ENCODE measurements around the gene IP6K2.
"Not testable (repeated sequence)": the region's sequence is repeated elsewhere in the genome, so short reads cannot be mapped to it uniquely, and the experiment has no call there.

Gene IP6K2, protein sequence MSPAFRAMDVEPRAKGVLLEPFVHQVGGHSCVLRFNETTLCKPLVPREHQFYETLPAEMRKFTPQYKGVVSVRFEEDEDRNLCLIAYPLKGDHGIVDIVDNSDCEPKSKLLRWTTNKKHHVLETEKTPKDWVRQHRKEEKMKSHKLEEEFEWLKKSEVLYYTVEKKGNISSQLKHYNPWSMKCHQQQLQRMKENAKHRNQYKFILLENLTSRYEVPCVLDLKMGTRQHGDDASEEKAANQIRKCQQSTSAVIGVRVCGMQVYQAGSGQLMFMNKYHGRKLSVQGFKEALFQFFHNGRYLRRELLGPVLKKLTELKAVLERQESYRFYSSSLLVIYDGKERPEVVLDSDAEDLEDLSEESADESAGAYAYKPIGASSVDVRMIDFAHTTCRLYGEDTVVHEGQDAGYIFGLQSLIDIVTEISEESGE

DNA sequence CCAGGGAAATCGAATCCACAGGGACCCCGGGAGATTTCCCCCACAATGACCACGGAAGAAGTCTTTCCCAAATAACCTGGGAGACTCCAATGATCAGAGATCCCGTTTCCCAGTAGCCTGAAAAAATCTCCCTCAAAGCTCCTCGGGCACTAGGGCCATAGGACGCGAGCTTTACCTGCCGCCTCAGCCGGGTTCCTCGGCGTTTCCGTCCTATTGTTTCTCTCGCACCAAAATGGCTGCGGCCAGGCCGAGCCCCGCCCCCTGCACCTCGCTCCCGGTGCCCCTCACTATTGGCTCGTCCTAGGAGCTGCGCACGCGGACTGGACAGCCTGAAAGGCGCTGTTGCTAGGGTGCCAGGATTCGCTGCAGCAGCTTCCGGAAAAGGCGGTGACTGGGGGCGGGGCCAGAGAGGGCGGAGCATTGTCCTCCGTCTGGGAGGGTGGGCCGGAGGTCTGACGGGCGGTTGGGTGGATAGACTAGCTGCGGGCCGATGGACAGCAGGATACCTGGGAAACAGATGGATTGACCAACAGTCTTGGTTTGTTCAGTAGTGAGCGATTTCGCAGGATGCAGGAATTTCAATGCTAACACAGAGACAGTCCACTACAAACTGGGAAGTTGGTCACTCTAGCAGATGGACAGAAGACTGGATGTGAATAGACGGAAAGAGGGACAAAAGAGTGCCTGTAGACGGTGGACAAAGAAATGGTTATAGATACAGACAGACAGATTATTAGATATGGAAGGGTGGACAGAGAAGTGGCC, at the start of gene IP6K2:
Gene IP6K2, minus strand, starts transcription at position 240 of the 765 bp plus-strand sequence. CDS start 21,930 bp downstream, outside the sequence.
- peak; percentile 98 for DNase-seq

DNA sequence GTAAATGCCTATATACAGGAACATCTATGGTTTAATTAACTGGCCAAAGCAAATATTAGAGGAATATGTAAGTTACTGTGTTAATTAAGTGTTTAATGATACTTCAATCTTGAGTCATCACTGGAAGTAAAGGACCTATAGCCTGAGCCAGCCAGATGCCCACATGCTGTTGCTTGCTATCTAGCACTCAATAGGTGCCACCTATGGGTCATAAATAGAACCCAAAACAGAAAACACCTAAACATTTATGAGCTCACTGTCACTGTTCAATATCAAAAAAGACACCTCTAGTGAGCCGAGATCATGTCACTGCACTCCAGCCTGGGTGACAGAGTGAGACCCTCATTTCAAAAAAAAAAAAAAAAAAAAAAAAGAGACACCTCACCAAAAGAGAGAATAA, 48.4 kb upstream of the IP6K2 start:
- peak; percentile 15 for DNase-seq

DNA sequence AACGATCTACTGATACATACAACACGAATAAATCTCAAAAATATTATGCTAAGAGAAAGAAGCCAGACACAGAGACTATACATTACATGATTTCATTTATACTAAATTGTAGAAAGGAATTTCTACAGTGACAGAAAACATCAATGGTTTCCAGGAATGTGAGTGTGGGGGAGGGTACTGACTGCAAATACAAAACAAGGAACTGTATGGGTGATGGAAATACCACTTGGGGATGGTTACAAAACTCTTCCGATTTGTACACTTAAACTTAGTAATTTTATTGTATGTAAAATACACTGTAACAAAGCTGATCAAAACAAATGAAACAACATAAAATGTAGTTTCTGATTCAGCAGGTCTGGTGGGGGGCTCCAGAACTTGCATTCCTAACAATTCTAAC, 45.8 kb upstream of the IP6K2 start:
- DNase-seq: no peak

DNA sequence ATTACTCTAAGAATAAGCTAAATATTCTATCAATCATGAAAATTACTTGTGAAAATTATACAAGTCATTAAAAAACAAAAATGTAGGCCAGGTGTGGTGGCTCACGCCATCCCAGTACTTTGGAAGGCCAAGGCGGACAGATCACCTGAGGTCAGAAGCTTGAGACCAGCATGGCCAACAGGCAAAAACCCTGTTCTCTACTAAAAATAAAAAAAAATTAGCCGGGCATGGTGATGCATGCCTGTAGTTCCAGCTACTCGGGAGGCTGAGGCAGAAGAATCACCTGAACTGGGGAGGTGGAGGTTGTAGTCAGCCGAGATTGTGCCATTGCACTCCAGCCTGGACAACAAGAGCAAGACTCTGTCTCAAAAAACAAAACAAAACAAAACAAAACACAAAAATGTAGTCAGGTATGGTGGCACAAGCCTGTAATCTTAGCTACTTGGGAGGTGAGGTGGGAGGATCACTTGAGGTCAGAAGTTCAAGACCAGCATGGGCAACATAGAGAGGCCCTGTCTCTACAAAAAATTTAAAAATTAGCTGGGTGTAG, 43.0 kb upstream of the IP6K2 start:
- not testable (repeated sequence) for DNase-seq

DNA sequence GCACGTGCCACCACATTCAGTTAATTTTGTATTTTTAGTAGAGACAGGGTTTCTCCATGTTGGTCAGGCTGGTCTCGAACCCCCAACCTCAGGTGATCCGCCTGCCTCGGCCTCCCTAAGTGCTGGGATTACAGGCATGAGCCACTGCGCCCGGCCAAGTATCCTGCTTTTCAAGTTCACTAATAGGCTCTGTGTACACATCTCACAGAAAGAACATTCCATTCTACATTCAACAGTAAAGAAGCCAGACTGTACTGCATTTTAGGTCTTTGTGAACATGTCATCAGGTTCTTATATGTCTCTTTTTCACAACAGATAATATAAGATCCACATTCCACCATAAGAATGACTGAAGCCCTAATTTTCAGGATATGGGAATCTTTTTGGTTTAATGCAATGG, 42.5 kb upstream of the IP6K2 start:
- not testable (repeated sequence) for DNase-seq

DNA sequence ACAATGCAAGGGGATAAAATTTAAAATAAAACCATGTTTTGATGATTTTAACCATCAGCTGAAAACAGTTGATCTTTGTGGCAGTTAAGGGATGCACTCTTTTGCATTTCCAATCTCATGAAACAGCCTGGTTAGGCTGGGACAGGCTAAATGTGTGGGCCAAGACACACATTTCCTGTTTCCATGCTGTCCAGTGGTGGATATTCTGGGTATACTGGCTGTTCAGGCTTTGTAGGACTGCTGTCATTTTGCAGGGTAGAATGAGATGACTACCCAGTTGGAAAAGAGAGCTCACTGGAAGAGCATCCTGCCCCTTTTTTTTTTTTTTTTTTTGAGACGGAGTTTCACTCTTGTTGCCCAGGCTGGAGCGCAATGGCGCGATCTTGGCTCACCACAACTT, 42.0 kb upstream of the IP6K2 start:
- DNase-seq: no peak

DNA sequence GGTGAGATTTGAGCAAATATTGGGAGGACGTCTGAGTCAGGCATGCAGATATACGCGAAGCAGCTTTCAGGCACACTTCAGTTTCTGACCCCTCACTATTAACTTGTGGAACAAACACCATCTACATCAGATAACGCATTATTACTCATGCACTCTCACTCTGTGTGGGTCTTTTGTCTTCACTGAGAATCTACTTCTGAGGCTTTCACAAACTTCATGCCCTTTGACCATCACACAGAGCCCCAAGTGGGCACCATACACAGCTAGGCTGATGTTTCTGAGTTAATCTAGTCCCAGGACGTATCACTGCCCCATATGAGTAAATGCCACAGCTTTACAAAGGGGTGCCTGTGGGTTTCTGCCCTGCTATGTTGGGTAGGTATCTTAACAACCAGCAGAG, 39.6 kb upstream of the IP6K2 start:
- no peak for DNase-seq

DNA sequence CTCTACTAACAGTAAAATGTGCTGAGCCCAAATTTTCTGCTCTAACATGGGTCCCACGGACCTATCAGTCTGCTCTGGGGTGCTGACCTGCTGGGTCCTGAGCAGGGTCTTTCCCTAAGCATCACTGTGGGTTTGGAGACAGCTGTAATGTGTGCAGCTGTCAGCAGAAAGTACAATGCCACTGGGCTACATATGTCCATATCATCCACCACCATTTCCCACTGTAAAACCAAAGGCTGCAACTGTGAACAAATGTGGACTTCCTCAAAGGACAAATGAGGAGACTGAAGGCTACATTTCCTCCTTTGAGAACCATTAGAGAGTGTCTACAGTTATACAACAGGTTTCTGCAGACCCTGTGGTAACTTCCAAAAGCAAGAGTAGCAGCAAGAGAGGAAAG, 33.8 kb upstream of the IP6K2 start:
- DNase-seq: no peak

DNA sequence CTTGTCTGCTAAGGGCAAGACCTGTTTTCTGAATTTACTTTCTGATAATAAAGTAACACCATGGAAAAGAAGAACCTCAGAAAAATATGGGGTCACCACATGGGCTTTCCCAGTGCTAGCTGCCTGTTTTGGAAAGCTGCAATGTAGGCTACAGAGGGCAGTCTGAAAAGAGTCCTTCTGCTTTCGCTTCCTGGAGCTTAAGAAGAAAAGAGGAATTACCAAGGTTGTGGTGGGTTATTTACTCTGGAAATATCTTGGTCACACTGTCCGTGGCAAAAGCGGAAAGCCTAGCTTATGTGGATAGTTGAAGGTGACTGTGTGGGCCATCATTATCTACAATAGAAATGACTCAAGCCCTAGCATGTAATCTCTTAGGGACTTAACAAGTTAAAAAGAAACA, 31.7 kb upstream of the IP6K2 start:
- DNase-seq: no peak

DNA sequence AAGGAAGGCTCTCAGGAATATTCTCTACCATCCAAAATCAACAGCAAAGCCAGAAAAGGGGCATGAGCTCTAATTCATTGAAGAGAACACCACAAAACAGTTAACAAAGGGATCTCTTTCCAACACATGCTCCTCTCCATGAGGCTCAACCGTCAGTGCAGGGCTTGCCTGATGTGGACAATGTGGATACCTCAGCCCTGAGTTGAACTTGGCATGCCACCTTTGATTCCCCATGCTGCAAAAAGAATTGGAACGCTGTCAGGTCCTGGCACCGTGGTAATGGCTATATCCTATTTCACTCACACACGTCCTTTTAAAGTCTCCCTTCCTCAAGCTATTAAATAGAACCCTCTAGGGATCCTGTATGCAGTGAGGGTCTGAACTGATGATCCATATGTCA, 30.7 kb upstream of the IP6K2 start:
- DNase-seq: no peak

DNA sequence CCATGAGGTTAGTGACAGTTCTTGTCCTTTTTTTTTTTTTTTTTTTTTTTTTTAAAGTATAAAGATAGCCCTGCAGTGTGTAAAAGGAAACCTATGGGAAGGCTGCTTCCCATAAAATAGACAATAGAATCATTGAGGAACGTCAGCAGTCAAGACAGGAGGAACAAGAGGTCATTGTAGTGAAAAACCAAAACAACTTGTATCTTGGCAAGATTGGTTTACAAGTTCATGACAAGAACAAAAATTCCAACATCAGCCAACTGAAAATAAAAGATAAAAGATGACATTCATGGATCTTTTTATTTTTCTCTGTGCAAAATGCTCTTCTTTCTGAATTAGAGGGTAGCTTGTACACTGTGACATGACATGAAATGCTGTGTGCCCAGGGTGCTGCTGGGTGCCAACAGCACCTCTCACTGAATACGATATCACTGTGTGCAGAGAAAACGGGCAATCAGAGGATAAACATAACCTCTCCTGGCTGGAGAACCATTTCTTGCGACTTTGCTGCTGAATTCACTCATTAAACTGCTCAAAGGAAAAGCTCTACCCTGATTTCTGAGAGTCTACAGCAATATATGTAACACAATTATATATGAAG, 30.1 kb upstream of the IP6K2 start:
- no peak for DNase-seq

DNA sequence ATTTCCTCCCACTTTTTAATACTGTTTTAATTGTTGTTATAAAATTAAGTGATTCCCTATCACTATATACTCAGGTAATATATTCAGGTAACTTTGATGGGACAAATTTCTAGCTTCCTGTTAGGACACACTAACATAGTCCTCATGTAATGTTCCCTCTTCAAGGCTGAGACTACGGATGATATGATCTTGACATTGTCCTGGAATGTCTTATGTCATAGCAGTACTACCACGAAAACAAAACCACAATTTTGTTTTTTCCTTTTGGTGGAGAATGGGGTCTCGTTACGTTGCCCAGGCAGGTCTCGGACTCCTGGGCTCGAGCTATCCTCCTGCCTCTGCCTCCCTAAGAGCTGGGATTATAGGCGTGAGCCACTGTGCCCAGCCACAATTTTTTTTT, 26.8 kb upstream of the IP6K2 start:
- DNase-seq: no peak

DNA sequence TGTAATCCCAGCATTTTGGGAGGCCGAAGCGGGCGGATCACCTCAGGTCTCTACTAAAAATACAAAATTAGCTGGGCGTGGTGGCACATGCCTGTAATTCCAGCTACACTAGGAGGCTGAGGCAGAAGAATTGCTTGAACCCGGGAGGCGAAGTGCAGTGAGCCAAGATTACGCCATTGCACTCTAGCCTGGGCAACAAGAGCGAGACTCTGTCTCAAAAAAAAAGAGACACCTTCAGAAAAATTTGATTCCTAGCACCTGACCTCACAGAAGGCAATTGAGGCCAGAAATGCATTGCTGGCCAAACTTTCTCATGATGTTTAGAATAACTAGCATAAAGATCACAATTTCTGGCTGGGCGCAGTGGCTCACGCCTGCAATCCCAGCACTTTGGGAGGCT, 24.2 kb upstream of the IP6K2 start:
- DNase-seq: not testable (repeated sequence)

DNA sequence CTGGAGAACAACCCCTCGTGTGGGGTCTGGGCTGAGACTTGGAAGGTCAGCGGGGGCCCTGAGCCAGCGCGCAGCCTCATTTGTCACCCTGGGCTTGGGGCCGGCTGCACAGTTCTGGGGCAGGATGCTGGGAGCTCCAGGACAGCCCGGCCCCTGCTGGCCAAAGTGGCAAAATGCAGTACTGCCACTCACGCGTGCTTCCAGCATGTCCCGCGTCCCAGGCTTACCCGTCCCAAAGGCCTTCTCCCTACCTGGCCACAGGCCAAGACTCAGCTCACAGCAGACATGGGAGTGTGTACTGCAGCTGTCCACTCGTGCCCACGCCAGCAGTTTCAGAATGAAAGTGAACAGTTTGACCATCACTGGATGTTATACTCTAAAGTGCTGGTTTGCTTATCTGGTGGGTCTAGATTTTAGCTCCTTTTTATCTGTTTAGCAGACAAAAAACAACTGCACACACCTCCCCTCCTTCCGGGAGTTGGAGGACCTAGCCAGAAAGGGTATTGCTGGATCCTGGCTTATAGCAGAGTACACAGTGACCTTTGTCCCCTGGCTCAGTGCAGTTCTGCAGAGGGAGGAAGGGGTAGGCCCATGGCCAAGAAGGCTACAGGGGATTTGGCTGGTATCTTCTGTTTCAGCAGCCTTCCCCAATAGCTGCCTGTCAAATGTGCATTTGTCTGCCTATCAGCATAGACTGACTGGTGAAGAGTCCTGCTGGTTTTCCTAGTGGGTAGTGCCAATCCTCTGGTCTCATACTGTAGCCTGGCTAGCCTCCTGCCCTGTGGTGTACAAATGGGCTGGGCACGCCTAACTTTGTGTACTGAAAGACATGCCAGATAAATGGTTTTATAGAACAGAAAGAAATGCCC, 23.2 kb upstream of the IP6K2 start:
- DNase-seq: peak; percentile 72

DNA sequence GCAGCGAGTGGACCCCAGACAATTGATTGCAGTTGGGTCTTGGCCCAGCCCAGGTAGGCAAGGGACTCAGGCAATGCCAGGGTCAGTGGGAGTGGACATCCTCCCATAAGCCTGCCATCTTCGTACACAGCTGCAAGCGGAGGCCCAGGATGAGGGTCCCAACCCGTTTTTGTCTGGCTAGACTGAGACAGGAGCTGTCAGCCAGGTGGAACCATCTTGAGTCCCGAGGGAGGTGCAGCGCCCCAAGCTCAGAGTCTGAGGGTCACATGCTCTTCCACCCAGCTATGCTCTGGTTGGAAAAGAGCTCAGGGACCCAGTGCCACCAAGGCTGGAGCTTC, 22.6 kb upstream of the IP6K2 start:
- DNase-seq: no peak

DNA sequence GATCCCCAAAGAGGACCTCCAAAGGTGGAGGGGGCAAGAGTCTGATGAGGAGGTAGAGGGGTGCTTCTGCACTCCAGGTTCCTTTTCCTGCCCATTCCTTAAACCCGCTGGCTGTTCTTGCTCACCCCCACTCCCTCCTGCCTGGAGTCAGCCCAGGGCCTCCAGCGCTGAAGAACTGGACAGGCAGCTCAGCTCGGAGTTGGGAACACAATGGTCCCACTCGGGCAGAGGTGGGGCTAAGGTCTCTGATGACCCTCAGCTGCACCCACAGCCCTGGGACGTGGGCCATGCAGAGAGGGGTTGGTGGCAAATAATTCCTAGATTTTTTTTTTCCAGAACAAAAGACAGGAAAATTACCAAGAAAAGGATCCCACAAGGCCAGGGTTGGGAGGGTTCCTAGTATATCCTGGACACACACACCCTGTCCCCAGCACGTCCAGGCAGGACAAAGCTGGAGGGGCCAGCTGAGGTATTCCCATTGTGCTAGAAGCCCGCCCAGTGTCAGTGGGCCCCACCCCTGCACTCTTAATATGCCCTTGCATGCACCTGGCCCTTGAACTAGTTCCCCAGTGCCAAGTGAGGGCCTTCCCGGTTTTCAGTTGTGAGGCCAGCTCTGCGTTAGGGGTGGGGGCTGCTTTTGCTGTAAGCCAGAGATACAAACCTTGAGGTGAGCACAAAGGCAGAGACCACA, 22.1 kb upstream of the IP6K2 start:
- DNase-seq: no peak

DNA sequence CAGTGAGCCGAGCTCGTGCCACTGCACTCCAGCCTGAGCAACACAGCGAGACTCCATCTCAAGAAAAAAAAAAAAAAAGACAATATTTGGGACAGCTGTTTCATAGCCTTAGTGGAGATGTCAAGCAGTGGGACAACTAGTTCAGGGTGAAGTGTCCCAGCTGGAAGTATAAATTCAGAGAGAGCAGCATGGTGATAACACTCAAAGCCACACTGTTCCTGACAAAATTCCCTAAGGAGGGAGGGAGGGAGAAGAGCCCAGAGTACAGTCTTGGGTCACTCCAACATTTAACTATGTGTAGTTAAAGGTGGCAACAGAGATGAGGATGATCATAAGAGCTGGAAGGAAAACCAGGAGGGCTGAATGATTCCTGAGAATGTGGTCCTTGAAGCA, 21.1 kb upstream of the IP6K2 start:
- no peak for DNase-seq

DNA sequence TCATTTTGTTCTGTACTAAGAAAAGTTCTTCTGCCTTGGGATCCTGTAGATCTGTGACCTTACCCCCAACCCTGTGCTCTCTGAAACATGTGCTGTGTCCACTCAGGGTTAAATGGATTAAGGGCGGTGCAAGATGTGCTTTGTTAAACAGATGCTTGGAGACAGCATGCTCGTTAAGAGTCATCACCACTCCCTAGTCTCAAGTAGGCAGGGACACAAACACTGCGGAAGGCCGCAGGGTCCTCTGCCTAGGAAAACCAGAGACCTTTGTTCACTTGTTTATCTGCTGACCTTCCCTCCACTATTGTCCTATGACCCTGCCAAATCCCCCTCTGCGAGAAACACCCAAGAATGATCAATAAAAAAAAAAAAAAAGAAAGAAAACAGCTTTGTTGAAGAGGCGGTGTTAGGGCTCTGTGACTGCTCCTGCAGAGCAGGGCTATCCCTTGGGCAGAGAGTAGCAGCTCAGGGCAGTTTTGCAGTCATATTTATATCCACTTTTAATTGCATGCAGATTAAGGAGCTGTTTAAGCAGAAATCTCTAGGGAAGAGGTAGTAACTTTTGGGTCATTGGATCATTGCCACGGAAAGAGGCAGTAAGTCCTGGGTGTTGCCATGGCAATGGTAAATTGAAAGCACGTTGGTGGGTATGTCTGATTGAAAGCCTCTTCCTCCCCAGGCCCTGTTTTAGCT, 18.2 kb upstream of the IP6K2 start:
- DNase-seq: not testable (repeated sequence)

DNA sequence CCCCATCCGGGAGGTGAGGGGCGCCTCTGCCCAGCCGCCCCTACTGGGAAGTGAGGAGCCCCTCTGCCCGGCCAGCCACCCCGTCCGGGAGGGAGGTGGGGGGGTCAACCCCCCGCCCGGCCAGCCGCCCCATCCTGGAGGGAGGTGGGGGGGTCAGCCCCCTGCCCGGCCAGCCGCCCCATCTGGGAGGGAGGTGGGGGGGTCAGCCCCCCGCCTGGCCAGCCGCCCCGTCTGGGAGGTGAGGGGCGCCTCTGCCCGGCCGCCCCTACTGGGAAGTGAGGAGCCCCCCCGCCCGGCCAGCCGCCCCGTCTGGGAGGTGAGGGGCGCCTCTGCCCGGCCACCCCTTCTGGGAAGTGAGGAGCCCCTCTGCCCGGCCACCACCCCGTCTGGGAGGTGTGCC, 17.5 kb upstream of the IP6K2 start:
- DNase-seq: not testable (repeated sequence)

DNA sequence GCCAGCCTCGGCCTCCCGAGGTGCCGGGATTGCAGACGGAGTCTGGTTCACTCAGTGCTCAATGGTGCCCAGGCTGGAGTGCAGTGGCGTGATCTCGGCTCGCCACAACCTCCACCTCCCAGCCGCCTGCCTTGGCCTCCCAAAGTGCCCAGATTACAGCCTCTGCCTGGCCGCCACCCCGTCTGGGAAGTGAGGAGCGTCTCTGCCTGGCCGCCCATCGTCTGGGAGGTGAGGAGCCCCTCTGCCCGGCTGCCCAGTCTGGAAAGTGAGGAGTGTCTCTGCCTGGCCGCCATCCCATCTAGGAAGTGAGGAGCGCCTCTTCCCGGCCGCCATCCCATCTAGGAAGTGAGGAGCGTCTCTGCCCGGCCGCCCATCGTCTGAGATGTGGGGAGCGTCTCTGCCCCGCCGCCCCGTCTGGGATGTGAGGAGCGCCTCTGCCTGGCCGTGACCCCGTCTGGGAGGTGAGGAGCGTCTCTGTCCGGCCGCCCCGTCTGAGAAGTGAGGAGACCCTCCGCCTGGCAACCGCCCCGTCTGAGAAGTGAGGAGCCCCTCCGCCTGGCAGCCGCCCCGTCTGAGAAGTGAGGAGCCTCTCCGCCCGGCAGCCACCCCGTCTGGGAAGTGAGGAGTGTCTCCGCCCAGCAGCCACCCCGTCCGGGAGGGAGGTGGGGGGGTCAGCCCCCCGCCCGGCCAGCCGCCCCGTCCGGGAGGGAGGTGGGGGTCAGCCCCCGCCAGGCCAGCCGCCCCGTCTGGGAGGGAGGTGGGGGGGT, 16.9 kb upstream of the IP6K2 start:
- DNase-seq: not testable (repeated sequence)

DNA sequence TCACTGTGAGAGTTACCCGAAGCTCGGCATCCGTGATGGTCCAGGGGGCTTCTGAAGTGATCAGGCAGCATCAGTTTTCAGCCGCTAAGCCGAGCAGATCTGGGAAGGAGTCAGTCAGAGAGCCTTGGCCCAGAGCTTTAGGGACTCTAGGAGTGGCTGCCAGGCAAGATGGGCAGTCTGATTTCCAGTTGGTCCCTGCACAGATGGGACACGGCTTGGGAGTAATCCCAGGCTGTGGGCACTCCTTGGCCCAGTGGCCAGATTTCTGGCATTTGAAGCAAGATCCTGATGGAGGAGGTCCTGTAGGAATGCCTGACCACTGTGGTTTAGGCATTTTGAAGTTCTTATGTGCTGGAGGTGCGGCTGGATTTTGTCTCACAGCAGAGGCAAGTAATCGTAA, 10.5 kb upstream of the IP6K2 start:
- no peak for DNase-seq

Measured in HCEC 1CT (cell line).